MM.1S (cell line): ENCODE data around the gene PEX26.

Experiments
- DNase-seq: peaks from one replicate; pipeline ENCODE4 v3.0.0-alpha.2; 2015
- H2AFZ ChIP-seq: fragments of 300-600 bp; sonication (generic); 2 replicates; pipeline ENCODE4 v1.6.0; 2016; ENCODE audit warnings: antibody characterized with exemption, low read length
- H3F3A ChIP-seq: fragments of 300-600 bp; sonication (generic); 2 replicates; pipeline ENCODE4 v1.6.1; 2016; ENCODE audit warnings: mild to moderate bottlenecking, antibody characterized with exemption, low read length, moderate library complexity, mixed read lengths; ENCODE audit not compliant: insufficient read depth
- H3K27ac ChIP-seq: fragments of 300-600 bp; sonication (generic); 2 replicates; pipeline ENCODE4 v1.5.1; 2016; ENCODE audit warnings: mild to moderate bottlenecking, low read length
- H3K27me3 ChIP-seq: fragments of 300-600 bp; sonication (generic); replicated peaks from 2 replicates; pipeline ENCODE4 v1.6.0; 2016; ENCODE audit warnings: low read length; ENCODE audit not compliant: insufficient read depth
- H3K36me3 ChIP-seq: fragments of 300-600 bp; sonication (generic); replicated peaks from 2 replicates; pipeline ENCODE4 v1.6.1; 2016; ENCODE audit warnings: mild to moderate bottlenecking, low read length, mixed read lengths; ENCODE audit not compliant: insufficient read depth
- H3K4me1 ChIP-seq: fragments of 300-600 bp; sonication (generic); 2 replicates; pipeline ENCODE4 v1.6.1; 2016; ENCODE audit warnings: low read length, mixed read lengths
- H3K4me2 ChIP-seq: fragments of 300-600 bp; sonication (generic); 2 replicates; pipeline ENCODE4 v1.6.0; 2016; ENCODE audit warnings: low read depth, low read length
- H3K4me3 ChIP-seq: fragments of 300-600 bp; sonication (generic); 2 replicates; pipeline ENCODE4 v1.5.1; 2016; ENCODE audit warnings: low read length, mixed read lengths
- H3K79me2 ChIP-seq: fragments of 300-600 bp; sonication (generic); 2 replicates; pipeline ENCODE4 v1.6.1; 2016; ENCODE audit warnings: mixed run types, low read length, mixed read lengths
- H3K9ac ChIP-seq: fragments of 300-600 bp; sonication (generic); 2 replicates; pipeline ENCODE4 v1.6.1; 2016; ENCODE audit warnings: low read length, mixed read lengths
- H3K9me2 ChIP-seq: fragments of 300-600 bp; sonication (generic); replicated peaks from 2 replicates; pipeline ENCODE4 v1.6.1; 2016; ENCODE audit warnings: mild to moderate bottlenecking, low read length, mixed read lengths; ENCODE audit not compliant: insufficient read depth
- H3K9me3 ChIP-seq: fragments of 300-600 bp; sonication (generic); replicated peaks from 2 replicates; pipeline ENCODE4 v1.6.1; 2016; ENCODE audit warnings: mild to moderate bottlenecking, low read length, mixed read lengths; ENCODE audit not compliant: insufficient read depth
- H4K20me1 ChIP-seq: fragments of 300-600 bp; sonication (generic); 2 replicates; pipeline ENCODE4 v1.6.1; 2016; ENCODE audit warnings: mild to moderate bottlenecking, low read length, moderate library complexity, mixed read lengths; ENCODE audit not compliant: insufficient read depth
- CTCF ChIP-seq: fragments of 300-600 bp; sonication (generic); IDR thresholded peaks from 2 replicates; pipeline ENCODE4 v1.5.1; 2016; ENCODE audit warnings: antibody characterized with exemption, low read length, mixed read lengths
- EZH2 ChIP-seq: fragments of 300-600 bp; sonication (generic); optimal IDR thresholded peaks from 2 replicates; pipeline ENCODE3; 2017; ENCODE audit warnings: low read depth, mild to moderate bottlenecking, antibody characterized with exemption, low read length, mixed read lengths
- EZH2phosphoT487 ChIP-seq: fragments of 300-600 bp; sonication (generic); IDR thresholded peaks from 2 replicates; pipeline ENCODE4 v1.6.1; 2018; ENCODE audit warnings: antibody characterized with exemption, low read length

PEX26 gene

GRCh38 chr22:18059473-18059872 lies 18.3 kb upstream of the PEX26 start:
- H3F3A ChIP-seq = peaks cover 20% of the 10 kb centered on the region
- H2AFZ ChIP-seq = no peak overlapping the region
- H4K20me1 ChIP-seq = no peaks in the 10 kb centered on the region
- no peak for DNase-seq
- H3K4me3 ChIP-seq = no peak overlapping the region
- no peak overlapping the region for H3K4me2 ChIP-seq
- H3K4me1 ChIP-seq = peaks cover 24% of the 10 kb centered on the region
- no peaks in the 10 kb centered on the region for H3K9me2 ChIP-seq
- TF ChIP-seq CTCF = no peak
- TF ChIP-seq EZH2phosphoT487 = no peak
- no peak for TF ChIP-seq EZH2
- no peaks in the 10 kb centered on the region for H3K27me3 ChIP-seq
- H3K27ac ChIP-seq = no peak overlapping the region
- H3K36me3 ChIP-seq = no peaks in the 10 kb centered on the region
- H3K9me3 ChIP-seq = no peaks in the 10 kb centered on the region
- no peaks in the 10 kb centered on the region for H3K79me2 ChIP-seq
- H3K9ac ChIP-seq = no peak overlapping the region

GRCh38 chr22:18059991-18060390 lies 17.8 kb upstream of the PEX26 start:
- TF ChIP-seq EZH2 (no peak), EZH2phosphoT487 (no peak), CTCF (no peak)
- no peak overlapping the region for H3K4me2 ChIP-seq
- H4K20me1 ChIP-seq = no peaks in the 10 kb centered on the region
- no peak overlapping the region for H3K27ac ChIP-seq
- H3K79me2 ChIP-seq = no peaks in the 10 kb centered on the region
- no peaks in the 10 kb centered on the region for H3K27me3 ChIP-seq
- no peak overlapping the region for H2AFZ ChIP-seq
- no peaks in the 10 kb centered on the region for H3K36me3 ChIP-seq
- H3F3A ChIP-seq = peaks cover 20% of the 10 kb centered on the region
- H3K9me3 ChIP-seq = no peaks in the 10 kb centered on the region
- DNase-seq = no peak
- peaks cover 24% of the 10 kb centered on the region for H3K4me1 ChIP-seq
- H3K4me3 ChIP-seq = no peak overlapping the region
- H3K9me2 ChIP-seq = no peaks in the 10 kb centered on the region
- H3K9ac ChIP-seq = no peak overlapping the region

- Histone ChIP-seq H3K9ac (no peak overlapping the region), H3K4me2 (no peak overlapping the region), H3K36me3 (no peaks in the 10 kb centered on the region), H4K20me1 (no peaks in the 10 kb centered on the region), H3K9me3 (no peaks in the 10 kb centered on the region), H3K9me2 (no peaks in the 10 kb centered on the region), H3K27ac (no peak overlapping the region), H3K79me2 (no peaks in the 10 kb centered on the region), H3F3A (peaks cover 21% of the 10 kb centered on the region), H3K27me3 (no peaks in the 10 kb centered on the region), H3K4me3 (no peak overlapping the region), H2AFZ (no peak overlapping the region), H3K4me1 (peaks cover 22% of the 10 kb centered on the region)
- no peak for TF ChIP-seq EZH2phosphoT487
- TF ChIP-seq EZH2 = no peak
- TF ChIP-seq CTCF = no peak
- no peak for DNase-seq
These were observed 16.9 kb upstream of the PEX26 start for GRCh38 chr22:18060646-18061620.
